ENCODE results near the gene PHLDA1. TPM values are rescaled to one million over a fixed set of nuclear protein-coding genes. Genes with fewer than 3 reads are reported as not detected.

Gene PHLDA1
- total RNA-seq, 4 donors from 2014 or later, result 0.59 to 34.8 (median 6.7) TPM

DNA sequence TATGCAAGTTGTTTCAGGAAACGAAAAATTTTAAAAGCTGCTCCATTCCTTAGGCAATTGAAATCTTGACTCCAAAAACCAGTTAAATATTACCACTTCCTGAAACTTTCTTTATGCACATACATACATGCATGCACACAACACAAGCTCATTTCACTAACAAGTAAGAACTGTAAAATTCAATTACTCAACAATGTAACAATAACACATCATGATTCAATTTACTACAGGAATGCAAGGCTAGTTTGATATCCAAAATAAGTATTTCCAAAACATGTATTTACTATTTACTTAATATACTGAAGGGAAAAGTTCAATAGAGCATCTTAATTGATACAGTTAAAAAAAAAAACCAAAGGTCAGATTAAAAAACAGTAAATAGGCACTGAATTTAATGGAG lies 33.3 kb upstream of the PHLDA1 start:
- no peak for TF ChIP-seq POLR2A (IDR thresholded peaks at IDR 0.05)
- TF ChIP-seq, protein P1, sequence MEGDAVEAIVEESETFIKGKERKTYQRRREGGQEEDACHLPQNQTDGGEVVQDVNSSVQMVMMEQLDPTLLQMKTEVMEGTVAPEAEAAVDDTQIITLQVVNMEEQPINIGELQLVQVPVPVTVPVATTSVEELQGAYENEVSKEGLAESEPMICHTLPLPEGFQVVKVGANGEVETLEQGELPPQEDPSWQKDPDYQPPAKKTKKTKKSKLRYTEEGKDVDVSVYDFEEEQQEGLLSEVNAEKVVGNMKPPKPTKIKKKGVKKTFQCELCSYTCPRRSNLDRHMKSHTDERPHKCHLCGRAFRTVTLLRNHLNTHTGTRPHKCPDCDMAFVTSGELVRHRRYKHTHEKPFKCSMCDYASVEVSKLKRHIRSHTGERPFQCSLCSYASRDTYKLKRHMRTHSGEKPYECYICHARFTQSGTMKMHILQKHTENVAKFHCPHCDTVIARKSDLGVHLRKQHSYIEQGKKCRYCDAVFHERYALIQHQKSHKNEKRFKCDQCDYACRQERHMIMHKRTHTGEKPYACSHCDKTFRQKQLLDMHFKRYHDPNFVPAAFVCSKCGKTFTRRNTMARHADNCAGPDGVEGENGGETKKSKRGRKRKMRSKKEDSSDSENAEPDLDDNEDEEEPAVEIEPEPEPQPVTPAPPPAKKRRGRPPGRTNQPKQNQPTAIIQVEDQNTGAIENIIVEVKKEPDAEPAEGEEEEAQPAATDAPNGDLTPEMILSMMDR (IDR thresholded peaks at IDR 0.05), result no peak
- H3K4me3 ChIP-seq, result no peak overlapping the region
- intact Hi-C loops (cut with DNase I; ENCODE audit: low total_unique reads), result no loop called here

DNA sequence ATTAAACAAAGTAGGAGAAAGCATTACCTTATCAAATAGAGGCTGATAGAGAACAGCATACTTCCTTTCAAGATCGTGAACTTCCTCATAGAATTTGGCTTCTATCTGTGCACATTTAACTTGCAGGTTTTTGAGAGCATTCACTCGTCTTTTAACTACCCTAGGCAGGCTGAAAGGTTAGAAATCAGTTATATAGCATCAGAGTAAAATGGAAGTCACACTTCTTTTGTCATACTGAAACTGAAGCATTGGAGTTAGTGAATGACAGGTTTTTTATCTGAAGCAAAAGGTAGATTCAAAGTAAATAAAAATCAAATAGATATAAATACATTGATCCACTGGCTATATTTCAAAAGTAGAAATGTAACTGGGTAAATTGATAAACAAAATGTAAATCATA lies 28.5 kb upstream of the PHLDA1 start:
- H3K4me1 ChIP-seq, result no peaks in the 10 kb centered on the region
- H3K4me3 ChIP-seq, result no peak overlapping the region
- no peak for TF ChIP-seq POLR2A (IDR thresholded peaks at IDR 0.05)
- TF ChIP-seq, protein P1 (IDR thresholded peaks at IDR 0.05), result no peak
- no peaks in the 10 kb centered on the region for H3K27me3 ChIP-seq
- H3K36me3 ChIP-seq, result peaks cover 0 to 2% of the 10 kb centered on the region in 2 donors
- DNase-seq, result no peak
- peaks cover 0 to 8% of the 10 kb centered on the region in 2 donors for H3K9me3 ChIP-seq
- H3K27ac ChIP-seq, result no peak overlapping the region
- intact Hi-C loops (cut with DNase I; ENCODE audit: low total_unique reads), result no loop called here

More for the DNA sequence above, 33.3 kb upstream of the PHLDA1 start:
- H3K9me3 ChIP-seq, result peaks cover 0 to 15% of the 10 kb centered on the region in 2 donors
- H3K27ac ChIP-seq, result no peak overlapping the region
- H3K4me1 ChIP-seq, result no peaks in the 10 kb centered on the region
- H3K27me3 ChIP-seq, result no peaks in the 10 kb centered on the region
- peaks cover 0 to 3% of the 10 kb centered on the region in 2 donors for H3K36me3 ChIP-seq
- no peak for DNase-seq

DNA sequence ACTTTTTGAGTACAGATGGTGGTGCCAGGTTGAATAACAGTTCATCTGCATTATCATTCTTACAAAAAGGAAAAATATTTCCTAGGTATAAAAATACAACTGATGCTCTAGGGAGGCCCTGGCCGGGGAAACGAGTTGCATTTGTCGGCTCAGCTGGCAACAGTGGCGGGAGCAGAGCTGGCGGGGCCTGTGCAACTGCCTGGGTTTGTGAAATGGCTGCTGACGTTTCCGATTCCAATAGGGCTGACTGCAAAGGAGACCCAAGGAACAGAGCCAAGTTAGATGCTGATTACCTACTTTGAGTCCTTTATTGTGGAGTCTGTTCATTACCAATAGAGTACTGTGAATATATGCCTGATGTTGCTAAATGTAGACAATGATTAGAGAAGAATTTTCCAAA lies 25.8 kb upstream of the PHLDA1 start:
- intact Hi-C loops (cut with DNase I; ENCODE audit: low total_unique reads), result no loop called here
- H3K27me3 ChIP-seq, result no peaks in the 10 kb centered on the region
- no peak for TF ChIP-seq POLR2A (IDR thresholded peaks at IDR 0.05)
- TF ChIP-seq, protein P1 (IDR thresholded peaks at IDR 0.05), result no peak
- no peak for DNase-seq
- H3K4me3 ChIP-seq, result no peak overlapping the region
- H3K27ac ChIP-seq, result no peak overlapping the region
- H3K4me1 ChIP-seq, result no peaks in the 10 kb centered on the region
- H3K36me3 ChIP-seq, result no peaks in the 10 kb centered on the region
- no peaks in the 10 kb centered on the region for H3K9me3 ChIP-seq

DNA sequence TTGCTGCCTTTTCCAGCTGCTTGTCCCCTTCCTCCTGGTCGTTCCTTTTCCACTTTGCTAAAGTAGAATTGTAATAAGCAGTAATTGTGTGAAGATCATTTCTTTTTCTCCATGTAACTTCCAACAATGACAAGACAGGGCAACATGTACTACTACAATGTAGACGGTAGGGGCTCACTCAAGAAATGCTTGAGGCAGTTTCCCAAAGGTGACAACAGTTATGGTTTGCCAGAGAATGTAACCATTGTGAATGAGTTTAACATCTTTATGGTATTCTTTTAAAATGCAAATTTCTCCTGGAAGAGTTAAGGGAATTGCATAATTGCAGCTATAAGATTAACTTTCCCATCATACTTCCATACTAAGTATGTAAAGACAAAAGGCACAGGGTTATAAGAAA lies 23.8 kb upstream of the PHLDA1 start:
- TF ChIP-seq, protein P1 (IDR thresholded peaks at IDR 0.05), result no peak
- TF ChIP-seq POLR2A (IDR thresholded peaks at IDR 0.05), result no peak
- no peak for DNase-seq
- no peak overlapping the region for H3K4me3 ChIP-seq
- no peaks in the 10 kb centered on the region for H3K36me3 ChIP-seq
- H3K4me1 ChIP-seq, result no peaks in the 10 kb centered on the region
- H3K9me3 ChIP-seq, result no peaks in the 10 kb centered on the region
- no peaks in the 10 kb centered on the region for H3K27me3 ChIP-seq
- no peak overlapping the region for H3K27ac ChIP-seq
- intact Hi-C loops (cut with DNase I; ENCODE audit: low total_unique reads), result no loop called here

DNA sequence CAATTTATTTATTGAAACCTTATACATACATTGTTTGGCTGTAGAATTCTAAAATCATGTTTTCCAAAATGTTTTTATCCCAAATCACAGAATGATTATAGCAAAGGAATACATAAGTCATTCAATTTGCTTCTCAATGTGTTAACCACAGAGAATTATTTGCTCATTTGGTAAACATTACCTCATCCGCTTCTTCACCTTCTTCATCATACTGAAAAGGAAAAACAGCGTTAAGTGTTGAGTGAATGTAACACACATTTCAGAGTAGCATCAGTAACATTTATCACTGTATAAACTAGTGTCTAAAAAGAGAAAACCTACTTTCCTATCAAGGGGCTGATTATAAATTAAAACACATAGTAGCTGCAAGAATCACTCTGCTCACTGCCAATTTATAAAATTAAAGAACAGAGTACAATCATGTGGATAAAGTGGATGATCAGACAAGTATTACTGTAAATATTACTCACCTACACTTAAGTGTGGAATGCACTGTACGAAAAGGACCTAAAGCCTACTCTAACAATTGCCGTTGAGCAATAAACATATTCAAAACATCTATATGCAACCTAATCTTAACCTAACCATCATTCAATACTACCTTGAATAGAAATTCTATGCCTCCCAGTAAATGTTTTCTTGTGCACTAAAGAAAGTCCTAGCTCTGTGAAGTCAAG lies 18.1 kb upstream of the PHLDA1 start:
- Histone ChIP-seq H3K4me1 (no peaks in the 10 kb centered on the region), H3K27ac (no peak overlapping the region), H3K36me3 (no peaks in the 10 kb centered on the region), H3K27me3 (no peaks in the 10 kb centered on the region), H3K9me3 (no peaks in the 10 kb centered on the region), H3K4me3 (no peak overlapping the region)
- intact Hi-C loops (cut with DNase I; ENCODE audit: low total_unique reads), result no loop called here
- TF ChIP-seq, protein P1 (IDR thresholded peaks at IDR 0.05), result no peak
- TF ChIP-seq POLR2A (IDR thresholded peaks at IDR 0.05), result no peak
- DNase-seq, result no peak

Data from uterus (tissue), 4 donors.